ENCODE results near the gene HES5. TPM values are rescaled to one million over a fixed set of nuclear protein-coding genes. Genes with fewer than 3 reads are reported as not detected.

HES5 gene
- total and polyA plus RNA-seq, 2 of the 13 experiments (the other 11 are each of a cell fraction or from before 2014, with no cell fraction given) = not detected

DNA sequence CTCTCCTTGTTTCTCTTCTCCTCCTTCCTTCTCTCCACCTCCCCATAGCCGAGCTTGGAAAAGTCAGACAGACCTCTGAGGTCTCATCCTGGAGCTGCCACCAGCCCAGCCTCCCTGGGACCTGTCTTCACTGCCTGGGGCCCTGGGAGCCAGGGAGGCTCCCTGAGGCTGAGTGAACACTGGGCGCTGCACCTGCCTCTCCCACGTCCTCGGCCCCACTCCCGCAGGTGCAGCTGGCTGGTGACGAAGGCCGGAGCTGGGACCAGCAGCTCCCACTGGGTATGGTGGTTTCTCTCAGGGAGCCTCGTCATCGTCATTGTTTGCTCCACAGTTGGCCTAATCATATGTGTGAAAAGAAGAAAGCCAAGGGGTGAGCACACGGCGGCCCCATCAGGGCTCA is 31.4 kb upstream of the HES5 start:
- Histone ChIP-seq H3K4me1 (ENCODE audit: insufficient read depth, low read length) (peaks cover 18% of the 10 kb centered on the region), H3K9ac (ENCODE audit: insufficient read depth, low read depth, low read length) (no peak overlapping the region), H3K79me2 (ENCODE audit: insufficient read depth, low read length) (no peaks in the 10 kb centered on the region), H2AFZ (ENCODE audit: low read length) (no peak overlapping the region), H3K36me3 (replicated peaks in 1 of 2; ENCODE audit: control insufficient read depth in 1 of 2, insufficient read depth in 2 of 2, low read length in 2 of 2) (no peaks in the 10 kb centered on the region; a peak in 1 of 5 replicates), H3K4me3 (replicated peaks in 1 of 3; ENCODE audit: insufficient read depth in 1 of 3, low read depth in 2 of 3, low read length in 3 of 3) (no peak overlapping the region), H3K27me3 (ENCODE audit: control insufficient read depth in 1 of 2, insufficient read depth in 2 of 2, low read length in 2 of 2) (peaks cover 2 to 6% of the 10 kb centered on the region in 2 experiments; a peak in 4 of 5 replicates), H3K9me3 (ENCODE audit: low read length) (no peaks in the 10 kb centered on the region), H3K27ac (ENCODE audit: extremely low read length, insufficient read depth, low read length) (no peak overlapping the region), H3K4me2 (ENCODE audit: low read depth, low read length) (no peak overlapping the region), H4K20me1 (ENCODE audit: insufficient read depth, low read length) (0 out of 2 replicates have a peak, but pooled peaks cover 4% of the 10 kb centered on the region)
- ATAC-seq (no peak), FAIRE-seq (no peak), DNase-seq (ENCODE audit: low spot score) (no peak)
- no TSS peak for BruUV-seq (replicated peaks)
- in situ Hi-C loops (cut with HindIII; ENCODE audit: extremely low pct_ligation_motif_present, low pct_unique_long_range_greater_than_20kb) (no loop called here), intact Hi-C loops (cut with micrococcal nuclease; ENCODE audit: unreplicated experiment) (no loop called here)
- 91% methylated on average over 6 of the region's 11 CpGs for WGBS (ENCODE audit: low lambda C conversion rate)
- ChIA-PET POLR2A (interaction anchor here (1.2 to 2.2 kb wide), 3 partner anchors 10 to 16 kb away, joined by 4 to 8 read pairs (median 4); no protein-coding TSS in a partner anchor), CTCF (ENCODE audit: low intra/inter-chr PET ratio, low total read pairs) (no interaction called here)
- TF ChIP-seq NPAS2 (CRISPR knock-in tag; IDR thresholded peaks at IDR 0.05; ENCODE audit: borderline replicate concordance) (no peak), CBX5 (CRISPR knock-in tag; IDR thresholded peaks at IDR 0.05; ENCODE audit: borderline replicate concordance) (no peak), ZNF33B (CRISPR knock-in tag; IDR thresholded peaks at IDR 0.05) (no peak), ZNF263 (CRISPR knock-in tag; IDR thresholded peaks at IDR 0.05) (no peak), MEIS2 (CRISPR knock-in tag; IDR thresholded peaks at IDR 0.05) (no peak), RCOR2 (CRISPR knock-in tag; IDR thresholded peaks at IDR 0.05) (no peak), ZNF552 (CRISPR knock-in tag; IDR thresholded peaks at IDR 0.05; ENCODE audit: borderline replicate concordance) (no peak), SMC3 (IDR thresholded peaks at IDR 0.05; ENCODE audit: low read length) (no peak), RARA (CRISPR knock-in tag; IDR thresholded peaks at IDR 0.05) (no peak), ZMAT3 (CRISPR knock-in tag; conservative IDR thresholded peaks at IDR 0.05) (no peak), ATF7 (IDR thresholded peaks at IDR 0.05) (no peak), ATF7 (CRISPR knock-in tag; IDR thresholded peaks at IDR 0.05) (no peak), ZNF496 (CRISPR knock-in tag; IDR thresholded peaks at IDR 0.05; ENCODE audit: insufficient replicate concordance) (no peak), MAZ (IDR thresholded peaks at IDR 0.05; ENCODE audit: borderline replicate concordance, low read depth, low read length) (no peak), MAZ (CRISPR knock-in tag; IDR thresholded peaks at IDR 0.05; ENCODE audit: low read depth) (no peak), ZIK1 (CRISPR knock-in tag; IDR thresholded peaks at IDR 0.05; ENCODE audit: borderline replicate concordance, low read depth) (no peak), ZNF776 (CRISPR knock-in tag; IDR thresholded peaks at IDR 0.05) (no peak)
- TF ChIP-seq, protein P1, sequence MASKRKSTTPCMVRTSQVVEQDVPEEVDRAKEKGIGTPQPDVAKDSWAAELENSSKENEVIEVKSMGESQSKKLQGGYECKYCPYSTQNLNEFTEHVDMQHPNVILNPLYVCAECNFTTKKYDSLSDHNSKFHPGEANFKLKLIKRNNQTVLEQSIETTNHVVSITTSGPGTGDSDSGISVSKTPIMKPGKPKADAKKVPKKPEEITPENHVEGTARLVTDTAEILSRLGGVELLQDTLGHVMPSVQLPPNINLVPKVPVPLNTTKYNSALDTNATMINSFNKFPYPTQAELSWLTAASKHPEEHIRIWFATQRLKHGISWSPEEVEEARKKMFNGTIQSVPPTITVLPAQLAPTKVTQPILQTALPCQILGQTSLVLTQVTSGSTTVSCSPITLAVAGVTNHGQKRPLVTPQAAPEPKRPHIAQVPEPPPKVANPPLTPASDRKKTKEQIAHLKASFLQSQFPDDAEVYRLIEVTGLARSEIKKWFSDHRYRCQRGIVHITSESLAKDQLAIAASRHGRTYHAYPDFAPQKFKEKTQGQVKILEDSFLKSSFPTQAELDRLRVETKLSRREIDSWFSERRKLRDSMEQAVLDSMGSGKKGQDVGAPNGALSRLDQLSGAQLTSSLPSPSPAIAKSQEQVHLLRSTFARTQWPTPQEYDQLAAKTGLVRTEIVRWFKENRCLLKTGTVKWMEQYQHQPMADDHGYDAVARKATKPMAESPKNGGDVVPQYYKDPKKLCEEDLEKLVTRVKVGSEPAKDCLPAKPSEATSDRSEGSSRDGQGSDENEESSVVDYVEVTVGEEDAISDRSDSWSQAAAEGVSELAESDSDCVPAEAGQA (IDR thresholded peaks at IDR 0.05; ENCODE audit: low read depth) = no peak
- TF ChIP-seq, protein P1 (CRISPR knock-in tag; IDR thresholded peaks at IDR 0.05; ENCODE audit: borderline replicate concordance) = no peak
- TF ChIP-seq, protein P2, sequence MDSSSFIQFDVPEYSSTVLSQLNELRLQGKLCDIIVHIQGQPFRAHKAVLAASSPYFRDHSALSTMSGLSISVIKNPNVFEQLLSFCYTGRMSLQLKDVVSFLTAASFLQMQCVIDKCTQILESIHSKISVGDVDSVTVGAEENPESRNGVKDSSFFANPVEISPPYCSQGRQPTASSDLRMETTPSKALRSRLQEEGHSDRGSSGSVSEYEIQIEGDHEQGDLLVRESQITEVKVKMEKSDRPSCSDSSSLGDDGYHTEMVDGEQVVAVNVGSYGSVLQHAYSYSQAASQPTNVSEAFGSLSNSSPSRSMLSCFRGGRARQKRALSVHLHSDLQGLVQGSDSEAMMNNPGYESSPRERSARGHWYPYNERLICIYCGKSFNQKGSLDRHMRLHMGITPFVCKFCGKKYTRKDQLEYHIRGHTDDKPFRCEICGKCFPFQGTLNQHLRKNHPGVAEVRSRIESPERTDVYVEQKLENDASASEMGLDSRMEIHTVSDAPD (CRISPR knock-in tag; IDR thresholded peaks at IDR 0.05) = no peak

Data from HepG2 (cell line).